ENCODE results near the gene GNPTG. TPM values are rescaled to one million over a fixed set of nuclear protein-coding genes. Genes with fewer than 3 reads are reported as not detected.
A peak's percentile ranks its signal among the peaks of the same experiment; 100 is the strongest.

The GNPTG gene
- total and polyA plus RNA-seq, 9 of the 15 experiments (the other 6 are each of a cell fraction or from before 2014, with no cell fraction given) = 0.69 to 33.3 (median 13.6) TPM

GRCh38 chr16:1378804-1379303 is 27.1 kb downstream of the GNPTG start (continued):
- TF ChIP-seq CHD7 (IDR thresholded peaks at IDR 0.05; ENCODE audit: low read depth, low read length) (no peak), CHAMP1 (IDR thresholded peaks at IDR 0.05) (no peak), GATAD2A (IDR thresholded peaks at IDR 0.05) (no peak; the same call in 1 of the 2 replicates), HLTF (IDR thresholded peaks at IDR 0.05) (no peak), ELK1 (CRISPR knock-in tag; IDR thresholded peaks at IDR 0.05) (no peak), ZBTB11 (CRISPR knock-in tag; IDR thresholded peaks at IDR 0.05) (no peak), RBBP5 (IDR thresholded peaks at IDR 0.05; ENCODE audit: borderline replicate concordance, insufficient read depth, low read length, poor library complexity, severe bottlenecking) (peak; percentile 46), KLF10 (CRISPR knock-in tag; IDR thresholded peaks at IDR 0.05) (no peak)
